WI38 (cell line): ENCODE measurements around the gene DPF3.
A peak's percentile ranks its signal among the peaks of the same experiment; 100 is the strongest.

ENCODE experiments used
- H3K4me3 ChIP-seq: 2 replicates; pipeline ENCODE4 v1.5.1; 2011; ENCODE audit warnings: low read depth, mild to moderate bottlenecking, control low read depth, low read length
- CTCF ChIP-seq: IDR thresholded peaks from 2 replicates; pipeline ENCODE4 v1.5.1; 2012; ENCODE audit warnings: low read depth, mild to moderate bottlenecking, control low read depth, low read length

DPF3 gene

DNA sequence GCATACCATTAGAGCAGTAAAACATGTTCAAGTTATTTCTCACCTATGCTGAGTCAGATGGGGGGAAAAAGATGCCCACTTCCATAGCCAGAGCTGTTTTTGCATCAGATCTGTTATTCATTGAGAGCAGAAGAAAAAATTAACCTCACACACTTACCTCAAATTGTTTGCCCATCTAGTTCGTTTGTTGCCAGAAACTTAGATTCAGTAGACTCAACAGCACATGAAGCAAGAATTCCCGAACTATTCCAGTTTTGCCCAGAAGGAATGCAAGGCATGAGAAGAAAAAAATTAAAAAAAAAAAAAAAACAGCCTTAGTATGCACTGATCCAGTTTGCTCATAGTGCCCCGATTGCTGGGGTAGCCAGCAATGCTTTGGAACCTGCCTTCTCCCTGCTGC lies 12.4 kb upstream of the DPF3 start:
- H3K4me3 ChIP-seq = no peak overlapping the region
- TF ChIP-seq CTCF = no peak

GRCh38 chr14:72904840-72905561 lies 11.1 kb upstream of the DPF3 start:
- TF ChIP-seq CTCF = peak; percentile 89
- H3K4me3 ChIP-seq = no peak overlapping the region

DNA sequence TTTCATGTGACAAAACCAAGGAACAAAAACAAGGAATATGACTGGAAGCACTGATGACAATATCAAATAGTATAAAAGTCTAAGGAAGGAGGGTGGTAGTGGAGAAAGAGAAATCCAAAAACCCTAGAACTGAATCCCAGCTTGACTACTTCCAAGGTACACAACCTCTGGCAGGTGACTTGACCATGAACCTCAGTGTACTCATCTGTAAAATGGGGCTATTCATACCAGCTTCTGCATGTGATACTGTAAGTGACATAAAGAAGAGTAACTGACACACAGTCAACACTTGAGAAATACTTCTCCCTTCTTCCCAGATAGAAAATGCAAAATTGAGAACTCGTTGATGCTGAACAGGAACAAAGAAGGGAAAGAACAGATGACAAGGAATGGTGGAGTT lies 10.3 kb upstream of the DPF3 start:
- no peak for TF ChIP-seq CTCF
- H3K4me3 ChIP-seq = no peak overlapping the region

- no peak overlapping the region for H3K4me3 ChIP-seq
- TF ChIP-seq CTCF = no peak
Measured at GRCh38 chr14:72903716-72904115, 9.8 kb upstream of the DPF3 start.

DNA sequence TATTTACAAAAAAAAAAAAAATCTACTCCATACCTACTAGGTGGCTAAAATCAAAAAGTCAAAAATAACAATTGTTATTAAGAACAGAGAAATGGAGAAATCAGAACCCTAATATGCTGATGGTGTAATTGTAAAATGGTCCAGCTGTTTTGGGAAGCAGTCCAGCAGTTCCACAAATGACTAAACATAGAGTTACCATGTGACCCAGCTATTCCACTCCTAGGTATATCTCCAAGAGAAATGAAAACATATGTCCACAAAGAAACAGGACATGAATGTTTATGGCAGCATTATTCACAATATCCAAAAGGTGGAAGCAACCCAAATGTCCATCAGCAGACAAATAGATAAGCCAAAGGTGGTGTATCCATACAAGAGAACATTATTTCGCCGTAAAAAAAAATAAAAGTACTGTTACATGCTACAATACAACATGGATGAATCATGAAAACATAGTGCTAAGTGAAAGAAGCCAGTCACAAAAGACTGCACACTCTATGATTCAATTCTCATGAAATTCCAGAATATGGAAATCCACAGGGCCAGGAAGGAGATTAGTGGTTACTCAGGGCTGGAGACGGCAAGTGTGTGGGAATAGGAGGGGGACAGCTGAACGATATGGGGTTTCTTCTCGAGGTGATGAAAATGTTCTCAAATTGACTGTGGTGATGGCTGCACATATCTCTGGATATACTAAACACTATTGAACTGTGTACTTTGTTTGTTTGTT lies 9.1 kb upstream of the DPF3 start:
- TF ChIP-seq CTCF = no peak

DNA sequence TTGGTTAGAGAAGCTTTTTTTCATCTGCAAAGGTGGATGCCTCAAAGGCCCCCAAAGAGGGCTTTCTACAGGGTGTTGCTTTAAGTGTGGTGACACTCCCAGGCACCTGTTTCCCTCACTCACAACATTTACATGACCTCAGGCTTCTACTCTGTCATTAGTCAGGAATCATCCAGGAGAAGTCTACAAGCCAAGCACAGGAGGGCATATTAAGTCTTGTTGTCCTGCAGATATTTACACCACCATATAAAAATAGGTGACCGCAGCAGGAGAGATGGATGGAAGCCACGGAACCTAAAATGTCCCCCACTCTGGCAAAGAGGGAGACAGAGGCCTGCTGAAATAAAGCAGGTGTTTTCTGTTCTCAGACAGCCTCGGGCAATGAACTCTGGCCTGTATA lies 7.5 kb upstream of the DPF3 start:
- no peak overlapping the region for H3K4me3 ChIP-seq
- TF ChIP-seq CTCF = no peak

More for the DNA sequence above, 9.1 kb upstream of the DPF3 start:
- H3K4me3 ChIP-seq = no peak overlapping the region

DNA sequence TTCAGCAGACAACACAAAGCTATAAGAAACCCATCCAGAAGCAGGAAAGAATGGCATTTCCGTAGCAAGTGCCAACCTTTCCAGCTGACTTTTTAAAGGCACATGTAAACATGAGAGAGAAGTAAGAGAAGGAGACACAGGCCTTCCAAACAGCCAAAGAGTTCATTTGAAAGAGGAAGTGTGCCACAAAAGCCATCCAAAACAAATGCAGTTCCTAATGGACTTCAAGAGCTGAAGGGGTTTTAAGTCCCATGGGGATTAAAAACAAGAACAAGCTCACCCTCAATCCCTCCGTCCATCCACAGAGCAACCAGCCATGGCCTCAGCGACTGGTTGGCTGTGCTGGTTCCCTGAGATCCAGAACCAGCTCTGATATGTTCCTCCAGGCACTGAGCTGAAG lies 4.5 kb upstream of the DPF3 start:
- no peak overlapping the region for H3K4me3 ChIP-seq

More for the DNA sequence above, 4.5 kb upstream of the DPF3 start:
- no peak for TF ChIP-seq CTCF
